Stimulated activated CD8-positive, alpha-beta memory T cell treated with anti-CD3 and anti-CD28 coated beads, Interleukin-4, amount 100 ng/mL, for 48 hours (primary cell): ENCODE data around the gene UNC13A.
"Not testable (repeated sequence)": the region's sequence is repeated elsewhere in the genome, so short reads cannot be mapped to it uniquely, and the experiment has no call there.

Experiments used
- DNase-seq: peaks from one replicate; pipeline ENCODE4 v3.0.0-alpha.2; 2020

UNC13A gene

DNA sequence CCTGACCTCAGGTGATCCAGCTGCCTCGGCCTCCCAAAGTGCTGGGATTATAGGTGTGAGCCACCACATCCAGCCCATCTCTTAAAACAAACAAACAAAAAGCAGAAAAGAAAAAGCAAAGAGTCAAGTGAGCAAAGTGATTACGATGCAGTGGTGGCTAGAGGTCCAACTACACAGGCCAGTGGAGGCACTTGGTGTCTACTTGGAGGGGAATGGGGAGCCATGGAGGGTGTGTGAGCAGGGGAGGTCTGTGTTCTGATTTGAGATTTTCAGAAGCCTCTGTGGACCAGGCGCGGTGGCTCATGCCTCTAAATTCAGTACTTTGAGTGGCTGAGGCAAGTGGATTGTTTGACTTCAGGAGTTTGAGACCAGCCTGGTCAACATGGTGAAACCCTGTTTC lies 126.1 kb downstream of the UNC13A start:
- no peak for DNase-seq

DNA sequence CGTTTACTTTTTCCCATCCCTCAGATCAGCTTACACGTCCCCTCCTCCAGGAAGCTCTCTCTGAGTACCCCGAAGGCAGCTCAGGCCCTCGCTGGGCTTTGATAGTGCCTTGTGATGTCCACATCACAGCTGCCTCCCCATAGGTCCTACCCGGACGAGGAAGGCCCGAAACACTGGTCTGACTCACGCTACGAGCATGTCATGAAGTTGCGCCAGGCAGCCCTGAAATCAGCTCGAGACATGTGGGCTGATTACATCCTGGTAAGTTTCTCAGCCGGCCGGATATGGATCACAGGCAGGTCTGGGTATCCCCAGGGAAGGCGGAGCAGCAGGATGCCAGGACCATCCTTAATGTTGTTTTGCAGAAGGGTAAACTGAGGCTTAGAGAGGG lies 128.0 kb downstream of the UNC13A start:
- DNase-seq = no peak

DNA sequence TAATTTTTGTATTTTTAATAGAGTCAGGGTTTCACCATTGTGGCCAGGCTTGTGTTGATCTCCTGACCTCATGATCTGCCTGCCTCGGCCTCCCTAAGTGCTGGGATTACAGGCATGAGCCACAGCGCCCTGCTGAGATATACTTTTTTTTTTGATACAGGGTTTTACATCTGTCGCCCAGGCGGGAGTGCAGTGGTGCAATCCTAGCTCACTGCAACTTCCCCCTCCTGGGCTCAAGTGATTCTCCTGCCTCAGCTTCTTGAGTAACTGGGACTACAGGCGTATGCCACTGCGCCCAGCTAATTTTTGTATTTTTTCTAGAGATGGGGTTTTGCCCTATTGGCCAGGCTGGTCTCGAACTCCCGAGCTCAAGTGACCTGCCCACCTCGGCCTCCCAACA lies 130.7 kb downstream of the UNC13A start:
- DNase-seq = no peak

DNA sequence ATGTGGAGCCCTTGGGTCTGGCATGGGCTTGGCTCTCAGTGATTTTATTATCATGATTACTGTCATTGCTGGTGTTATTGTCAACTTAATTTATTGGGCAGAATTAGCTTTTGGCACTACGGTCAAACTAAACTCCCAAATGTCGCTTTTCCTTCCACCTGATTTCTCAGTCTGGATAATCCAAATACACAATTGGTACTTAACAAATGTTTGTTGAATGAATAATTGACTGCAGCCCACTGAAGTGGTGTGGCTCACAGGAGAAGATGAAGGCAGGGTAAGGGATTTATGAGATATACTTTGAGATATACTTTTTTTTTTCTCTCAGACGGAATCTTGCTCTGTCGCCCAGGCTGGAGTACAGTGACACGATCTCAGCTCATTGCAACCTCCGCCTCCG lies 131.2 kb downstream of the UNC13A start:
- DNase-seq = no peak

DNA sequence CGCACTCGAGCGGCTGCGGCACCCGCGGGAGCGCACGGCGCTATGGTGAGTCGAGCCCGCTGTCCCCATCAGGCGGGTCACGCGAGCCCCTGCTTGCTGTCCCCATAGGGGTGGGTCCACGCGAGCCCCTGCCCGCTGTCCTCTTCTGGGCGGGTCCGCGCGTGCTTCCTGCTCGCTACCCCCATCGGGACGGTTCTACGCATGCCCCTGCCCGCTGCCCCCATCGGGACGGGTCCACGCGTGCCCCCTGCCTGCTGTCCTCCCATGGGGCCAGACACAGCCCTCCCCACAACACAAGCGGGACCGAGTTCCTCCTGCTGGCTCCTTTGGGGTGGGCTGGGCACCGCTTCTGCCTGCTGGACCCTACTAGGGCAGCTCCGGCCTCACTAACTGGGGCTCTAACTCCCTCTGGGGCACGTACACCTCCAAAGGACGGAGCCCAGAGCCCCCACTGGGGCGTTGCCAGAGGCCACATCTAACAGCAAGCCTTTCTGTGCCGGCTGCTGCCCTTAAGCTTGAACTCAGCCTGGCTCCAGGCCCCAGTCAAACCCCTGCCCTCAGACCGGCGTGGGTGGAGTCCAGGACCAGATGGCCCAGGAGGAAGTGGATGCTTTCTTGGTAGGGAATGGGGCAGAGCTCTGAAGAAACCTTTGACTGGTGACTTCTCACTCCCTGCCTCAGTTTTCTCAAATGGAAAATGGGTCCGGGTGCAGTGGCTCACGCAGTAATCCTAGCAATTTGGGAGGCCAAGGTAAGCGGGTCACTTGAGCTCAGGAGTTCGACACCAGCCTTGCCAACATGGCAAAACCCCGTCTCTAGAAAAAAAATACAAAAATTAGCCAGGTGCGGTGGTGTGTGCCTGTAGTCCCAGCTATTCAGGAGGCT lies 132.0 kb downstream of the UNC13A start:
- DNase-seq = peak; percentile 57

DNA sequence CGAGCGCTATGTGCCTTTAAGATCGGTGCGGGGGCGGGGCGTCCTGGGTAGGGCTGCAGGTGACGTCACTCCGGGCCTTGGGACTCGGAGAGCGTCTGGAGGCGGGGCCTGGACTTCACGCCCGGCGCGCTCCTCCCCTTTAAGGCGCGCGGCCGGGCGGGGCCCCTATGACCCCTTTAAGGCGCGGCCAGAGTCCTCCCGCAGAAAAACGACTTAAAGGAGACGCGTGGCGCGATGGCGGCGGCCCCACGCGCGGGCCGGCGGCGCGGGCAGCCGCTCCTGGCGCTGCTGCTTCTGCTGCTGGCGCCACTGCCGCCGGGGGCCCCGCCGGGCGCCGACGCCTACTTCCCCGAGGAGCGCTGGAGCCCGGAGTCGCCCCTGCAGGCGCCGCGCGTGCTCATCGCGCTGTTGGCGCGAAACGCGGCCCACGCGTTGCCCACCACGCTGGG lies 132.7 kb downstream of the UNC13A start, which contains the start of gene COLGALT1:
TSS of gene COLGALT1 (plus strand) at position 170 of the 449 bp plus-strand sequence. CDS start at position 235, 65 bp downstream.
- DNase-seq = peak; percentile 100

DNA sequence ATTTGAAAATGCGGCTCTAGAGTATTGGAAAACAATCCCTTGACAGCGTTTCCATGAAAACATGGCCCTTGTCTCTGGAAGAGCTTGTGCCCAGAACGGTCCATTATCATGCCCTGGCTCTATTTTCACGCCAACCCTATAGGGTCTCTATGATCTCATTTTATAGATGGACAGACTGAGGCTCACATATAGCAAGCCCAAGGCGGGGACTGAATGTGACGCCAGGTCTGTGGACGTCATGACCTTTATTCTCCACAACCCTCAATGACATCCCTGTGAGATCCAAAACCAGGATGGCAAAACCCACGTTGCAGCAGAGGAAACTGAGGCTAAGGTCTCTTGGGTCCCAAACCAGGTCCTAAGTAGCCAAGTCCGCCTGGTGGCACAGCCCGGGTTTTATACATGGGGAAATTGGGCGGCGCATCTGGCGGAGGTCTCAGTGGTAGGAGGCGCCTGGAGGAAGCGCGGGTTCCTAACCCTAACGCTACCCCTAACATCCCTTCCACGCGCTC lies 133.1 kb downstream of the UNC13A start:
- no peak for DNase-seq

DNA sequence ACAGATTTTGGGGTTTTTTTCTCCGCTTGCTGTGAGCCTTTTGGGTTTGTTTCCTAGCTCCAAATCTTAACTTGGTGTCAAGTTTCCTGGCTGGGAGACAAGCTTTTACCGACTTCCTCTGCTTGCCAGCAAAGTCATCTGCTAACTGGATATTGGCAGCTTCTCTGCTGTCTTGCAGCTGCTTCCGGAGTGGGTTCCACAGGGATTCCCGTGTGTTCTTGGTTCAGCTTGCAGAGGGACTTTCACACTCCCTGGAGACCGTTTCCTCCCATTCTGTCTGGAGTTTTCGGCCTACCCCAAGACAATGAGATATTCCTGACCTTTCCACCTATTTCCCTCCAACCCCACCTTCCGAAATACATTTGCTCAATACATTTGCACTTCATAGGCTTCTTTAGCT lies 134.9 kb downstream of the UNC13A start:
- DNase-seq = no peak

DNA sequence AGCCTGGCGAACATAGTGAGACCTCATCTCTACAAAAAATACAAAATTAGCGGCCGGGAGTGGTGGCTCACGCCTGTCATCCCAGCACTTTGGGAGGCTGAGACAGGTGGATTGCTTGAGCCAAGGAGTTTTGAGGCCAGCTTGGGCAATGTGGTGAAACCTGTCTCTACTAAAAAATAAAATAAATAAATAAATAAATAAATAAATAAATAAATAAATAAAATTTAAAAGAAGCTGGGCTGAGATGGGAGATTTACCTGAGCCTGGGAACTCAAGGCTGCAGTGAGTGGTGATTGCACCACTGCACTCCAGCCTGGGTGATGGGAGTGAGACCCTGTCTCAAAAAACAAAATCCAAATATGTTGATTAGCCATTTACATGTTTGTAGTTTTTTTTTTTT lies 135.4 kb downstream of the UNC13A start:
- DNase-seq = not testable (repeated sequence)
